Measurements from ENCODE around the gene ACVR2A. TPM values are rescaled to one million over a fixed set of nuclear protein-coding genes. Genes with fewer than 3 reads are reported as not detected.

The ACVR2A gene
- total and polyA plus RNA-seq, 4 experiments from 2014 or later, result 8.4 to 22.9 (median 15.7) TPM

- DNase-seq, result peak; percentile 59 to 77 (median 67)
- peak overlapping the region; percentile 89 to 99 (median 94) for H3K27ac Mint-ChIP-seq
- H3K9me3 Mint-ChIP-seq, result peaks cover 0 to 4% (median 0%) of the 10 kb centered on the region in 8 donors
- peaks cover 0 to 11% of the 10 kb centered on the region in 2 donors for H3K36me3 Mint-ChIP-seq
- peaks cover 48% of the 10 kb centered on the region for H3K4me1 ChIP-seq (ENCODE audit: insufficient read depth, low read length)
- peaks cover 3 to 5% of the 10 kb centered on the region in 2 donors for H3K27me3 Mint-ChIP-seq
- POLR2A ChIA-PET (ENCODE audit: partially characterized antibody), result interaction anchor here (3.7 to 3.8 kb wide), 2 partner anchors 182 to 548 kb away, joined by 15 to 34 read pairs; no protein-coding TSS in a partner anchor
- H3K4me3 Mint-ChIP-seq, result peak overlapping the region; percentile 93 to 99 (median 97)
- H3K36me3 ChIP-seq (ENCODE audit: insufficient read depth, low read length), result no peaks in the 10 kb centered on the region
- CTCF ChIA-PET (ENCODE audit: partially characterized antibody), result interaction anchor here (0.6 to 1.0 kb wide), 2 partner anchors 15 to 27 kb away, joined by 3 to 4 read pairs; no protein-coding TSS in a partner anchor
- peak overlapping the region; percentile 45 for H3K27ac ChIP-seq (ENCODE audit: low read depth, low read length)
- peak overlapping the region; percentile 39 to 55 for H3K4me3 ChIP-seq (ENCODE audit: low read length in 2 of 2)
- no peaks in the 10 kb centered on the region for H3K27me3 ChIP-seq (ENCODE audit: insufficient read depth, low read length)
- H3K9me3 ChIP-seq (ENCODE audit: control insufficient read depth in 1 of 2, low read length in 2 of 2), result no peaks in the 10 kb centered on the region
- intact Hi-C loops (cut with micrococcal nuclease), result loop anchor here (2.0 to 10.0 kb wide), 7 partner anchors 65 to 1029 kb away; partner anchors contain the start of genes KIF5C, MBD5 and ORC4
- peaks cover 32 to 62% (median 45%) of the 10 kb centered on the region in 4 donors for H3K4me1 Mint-ChIP-seq
Measured at GRCh38 chr2:147845411-147845971, 662 bp downstream of the ACVR2A start.

GRCh38 chr2:147846412-147847081 is 1.7 kb downstream of the ACVR2A start:
- DNase-seq, result no peak
- no peaks in the 10 kb centered on the region for H3K9me3 ChIP-seq (ENCODE audit: control insufficient read depth in 1 of 2, low read length in 2 of 2)
- no peaks in the 10 kb centered on the region for H3K27me3 ChIP-seq (ENCODE audit: insufficient read depth, low read length)
- intact Hi-C loops (cut with micrococcal nuclease), result loop anchor here (2.0 to 10.0 kb wide), 4 partner anchors 16 to 1028 kb away; partner anchors contain the start of gene KIF5C
- CTCF ChIA-PET (ENCODE audit: partially characterized antibody), result interaction anchor here (1.0 to 1.5 kb wide), 2 partner anchors 13 to 764 kb away, joined by 3 to 4 read pairs; no protein-coding TSS in a partner anchor
- H3K9me3 Mint-ChIP-seq, result peaks cover 0 to 4% (median 0%) of the 10 kb centered on the region in 8 donors
- peak overlapping the region; percentile 93 to 99 (median 97) for H3K4me3 Mint-ChIP-seq
- H3K27ac Mint-ChIP-seq, result peak overlapping the region in 6 of 7 donors; percentile 12 to 99 (median 35)
- H3K4me3 ChIP-seq (ENCODE audit: low read length in 2 of 2), result no peak overlapping the region
- H3K4me1 Mint-ChIP-seq, result peaks cover 41 to 73% (median 55%) of the 10 kb centered on the region in 4 donors
- peaks cover 58% of the 10 kb centered on the region for H3K4me1 ChIP-seq (ENCODE audit: insufficient read depth, low read length)
- H3K36me3 Mint-ChIP-seq, result peaks cover 0 to 11% of the 10 kb centered on the region in 2 donors
- H3K27ac ChIP-seq (ENCODE audit: low read depth, low read length), result no peak overlapping the region
- POLR2A ChIA-PET (ENCODE audit: partially characterized antibody), result interaction anchor here (0.6 to 3.8 kb wide), 3 partner anchors 8 to 549 kb away, joined by 3 to 34 read pairs (median 15); no protein-coding TSS in a partner anchor
- peaks cover 3 to 5% of the 10 kb centered on the region in 2 donors for H3K27me3 Mint-ChIP-seq
- no peaks in the 10 kb centered on the region for H3K36me3 ChIP-seq (ENCODE audit: insufficient read depth, low read length)

GRCh38 chr2:147847746-147848391 is 3.0 kb downstream of the ACVR2A start:
- Mint-ChIP-seq H3K36me3 (peaks cover 0 to 12% of the 10 kb centered on the region in 2 donors), H3K4me1 (peaks cover 44 to 79% (median 61%) of the 10 kb centered on the region in 4 donors), H3K27me3 (peaks cover 3% of the 10 kb centered on the region in 2 donors), H3K27ac (peak overlapping the region in 3 of 7 donors; percentile 1 to 8 (median 5)), H3K4me3 (peak overlapping the region; percentile 1 to 77 (median 40)), H3K9me3 (peaks cover 0 to 4% (median 0%) of the 10 kb centered on the region in 8 donors)
- Histone ChIP-seq H3K4me3 (ENCODE audit: low read length in 2 of 2) (no peak overlapping the region), H3K27me3 (ENCODE audit: insufficient read depth, low read length) (no peaks in the 10 kb centered on the region), H3K36me3 (ENCODE audit: insufficient read depth, low read length) (no peaks in the 10 kb centered on the region), H3K9me3 (ENCODE audit: control insufficient read depth in 1 of 2, low read length in 2 of 2) (no peaks in the 10 kb centered on the region), H3K27ac (ENCODE audit: low read depth, low read length) (no peak overlapping the region), H3K4me1 (ENCODE audit: insufficient read depth, low read length) (peaks cover 63% of the 10 kb centered on the region)
- POLR2A ChIA-PET (ENCODE audit: partially characterized antibody), result no interaction called here
- CTCF ChIA-PET (ENCODE audit: partially characterized antibody), result interaction anchor here (1.5 kb wide), 1 partner anchor 765 kb away, joined by 4 read pairs; no protein-coding TSS in a partner anchor
- DNase-seq, result no peak
- intact Hi-C loops (cut with micrococcal nuclease), result loop anchor here (2.0 to 10.0 kb wide), 4 partner anchors 15 to 1027 kb away; partner anchors contain the start of gene KIF5C

- CTCF ChIA-PET (ENCODE audit: partially characterized antibody), result no interaction called here
Measured at GRCh38 chr2:147850838-147851237, 6.0 kb downstream of the ACVR2A start.

GRCh38 chr2:147851244-147851930 is 6.6 kb downstream of the ACVR2A start:
- peaks cover 51% of the 10 kb centered on the region for H3K4me1 ChIP-seq (ENCODE audit: insufficient read depth, low read length)
- Mint-ChIP-seq H3K36me3 (peaks cover 0 to 2% of the 10 kb centered on the region in 2 donors), H3K4me1 (peaks cover 47 to 71% (median 59%) of the 10 kb centered on the region in 4 donors), H3K9me3 (peaks cover 0 to 2% (median 0%) of the 10 kb centered on the region in 8 donors), H3K4me3 (peak overlapping the region in 2 of 8 donors; percentile 4 to 31), H3K27ac (no peak overlapping the region), H3K27me3 (peaks cover 0 to 1% of the 10 kb centered on the region in 2 donors)
- no peak for DNase-seq
- H3K36me3 ChIP-seq (ENCODE audit: insufficient read depth, low read length), result no peaks in the 10 kb centered on the region
- POLR2A ChIA-PET (ENCODE audit: partially characterized antibody), result interaction anchor here (1.1 kb wide), 1 partner anchor 8 kb away, joined by 3 read pairs; no protein-coding TSS in a partner anchor
- no peak overlapping the region for H3K4me3 ChIP-seq (ENCODE audit: low read length in 2 of 2)
- intact Hi-C loops (cut with micrococcal nuclease), result no loop called here
- H3K27me3 ChIP-seq (ENCODE audit: insufficient read depth, low read length), result no peaks in the 10 kb centered on the region
- CTCF ChIA-PET (ENCODE audit: partially characterized antibody), result no interaction called here
- no peak overlapping the region for H3K27ac ChIP-seq (ENCODE audit: low read depth, low read length)
- no peaks in the 10 kb centered on the region for H3K9me3 ChIP-seq (ENCODE audit: control insufficient read depth in 1 of 2, low read length in 2 of 2)

More at GRCh38 chr2:147850838-147851237, 6.0 kb downstream of the ACVR2A start:
- Mint-ChIP-seq H3K4me1 (peaks cover 48 to 76% (median 62%) of the 10 kb centered on the region in 4 donors), H3K27me3 (peaks cover 0 to 1% of the 10 kb centered on the region in 2 donors), H3K36me3 (peaks cover 0 to 2% of the 10 kb centered on the region in 2 donors), H3K27ac (no peak overlapping the region), H3K4me3 (peak overlapping the region in 4 of 8 donors; percentile 3 to 63 (median 27)), H3K9me3 (peaks cover 0 to 2% (median 0%) of the 10 kb centered on the region in 8 donors)
- Histone ChIP-seq H3K9me3 (ENCODE audit: control insufficient read depth in 1 of 2, low read length in 2 of 2) (no peaks in the 10 kb centered on the region), H3K4me3 (ENCODE audit: low read length in 2 of 2) (no peak overlapping the region), H3K4me1 (ENCODE audit: insufficient read depth, low read length) (peaks cover 56% of the 10 kb centered on the region), H3K27ac (ENCODE audit: low read depth, low read length) (no peak overlapping the region), H3K36me3 (ENCODE audit: insufficient read depth, low read length) (no peaks in the 10 kb centered on the region), H3K27me3 (ENCODE audit: insufficient read depth, low read length) (no peaks in the 10 kb centered on the region)
- DNase-seq, result no peak
- intact Hi-C loops (cut with micrococcal nuclease), result no loop called here
- POLR2A ChIA-PET (ENCODE audit: partially characterized antibody), result interaction anchor here (1.1 kb wide), 1 partner anchor 9 kb away, joined by 3 read pairs; no protein-coding TSS in a partner anchor

- ChIA-PET POLR2A (ENCODE audit: partially characterized antibody) (interaction anchor here (1.0 kb wide), 1 partner anchor 8 kb away, joined by 3 read pairs; no protein-coding TSS in a partner anchor), CTCF (ENCODE audit: partially characterized antibody) (no interaction called here)
- Mint-ChIP-seq H3K27me3 (no peaks in the 10 kb centered on the region), H3K36me3 (peaks cover 0 to 2% of the 10 kb centered on the region in 2 donors), H3K4me1 (peaks cover 47 to 73% (median 62%) of the 10 kb centered on the region in 4 donors), H3K4me3 (no peak overlapping the region), H3K27ac (no peak overlapping the region), H3K9me3 (peaks cover 0 to 2% (median 0%) of the 10 kb centered on the region in 8 donors)
- Histone ChIP-seq H3K27me3 (ENCODE audit: insufficient read depth, low read length) (no peaks in the 10 kb centered on the region), H3K9me3 (ENCODE audit: control insufficient read depth in 1 of 2, low read length in 2 of 2) (no peaks in the 10 kb centered on the region), H3K36me3 (ENCODE audit: insufficient read depth, low read length) (no peaks in the 10 kb centered on the region), H3K4me3 (ENCODE audit: low read length in 2 of 2) (no peak overlapping the region), H3K27ac (ENCODE audit: low read depth, low read length) (no peak overlapping the region), H3K4me1 (ENCODE audit: insufficient read depth, low read length) (peaks cover 40% of the 10 kb centered on the region)
- intact Hi-C loops (cut with micrococcal nuclease), result no loop called here
- no peak for DNase-seq
Measured at GRCh38 chr2:147854557-147855134, 9.8 kb downstream of the ACVR2A start.
